GM18508 (cell line): ENCODE data around the gene RCSD1.
"Not testable (repeated sequence)": the region's sequence is repeated elsewhere in the genome, so short reads cannot be mapped to it uniquely, and the experiment has no call there.

Experiments used
- ATAC-seq: cut with Tn5 transposase; IDR thresholded peaks from one replicate; pipeline ENCODE4 v1.9.1; 2021; ENCODE audit warnings: moderate number of reproducible peaks; ENCODE audit not compliant: insufficient read depth, unreplicated experiment

The RCSD1 gene

GRCh38 chr1:167710836-167711235 is 80.8 kb downstream of the RCSD1 start:
- no peak for ATAC-seq

DNA sequence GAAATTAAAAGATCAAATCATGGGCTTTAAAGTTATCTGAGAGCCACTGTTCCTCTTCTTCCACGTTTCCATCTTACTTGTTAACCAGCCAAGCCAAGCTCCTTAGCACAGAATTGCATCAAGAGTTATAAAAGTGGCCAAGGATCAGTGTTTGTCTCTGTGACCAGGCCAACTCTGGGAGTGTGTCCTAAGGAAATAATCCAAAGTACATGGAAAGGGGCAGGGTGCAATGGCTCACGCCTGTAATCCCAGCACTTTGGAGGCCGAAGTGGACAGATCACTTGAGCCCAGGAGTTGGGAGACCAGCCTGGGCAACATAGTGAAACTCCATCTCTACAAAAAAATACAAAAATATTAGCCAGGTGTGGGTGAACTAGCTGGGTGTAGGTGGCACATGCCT is 81.8 kb downstream of the RCSD1 start:
- no peak for ATAC-seq

DNA sequence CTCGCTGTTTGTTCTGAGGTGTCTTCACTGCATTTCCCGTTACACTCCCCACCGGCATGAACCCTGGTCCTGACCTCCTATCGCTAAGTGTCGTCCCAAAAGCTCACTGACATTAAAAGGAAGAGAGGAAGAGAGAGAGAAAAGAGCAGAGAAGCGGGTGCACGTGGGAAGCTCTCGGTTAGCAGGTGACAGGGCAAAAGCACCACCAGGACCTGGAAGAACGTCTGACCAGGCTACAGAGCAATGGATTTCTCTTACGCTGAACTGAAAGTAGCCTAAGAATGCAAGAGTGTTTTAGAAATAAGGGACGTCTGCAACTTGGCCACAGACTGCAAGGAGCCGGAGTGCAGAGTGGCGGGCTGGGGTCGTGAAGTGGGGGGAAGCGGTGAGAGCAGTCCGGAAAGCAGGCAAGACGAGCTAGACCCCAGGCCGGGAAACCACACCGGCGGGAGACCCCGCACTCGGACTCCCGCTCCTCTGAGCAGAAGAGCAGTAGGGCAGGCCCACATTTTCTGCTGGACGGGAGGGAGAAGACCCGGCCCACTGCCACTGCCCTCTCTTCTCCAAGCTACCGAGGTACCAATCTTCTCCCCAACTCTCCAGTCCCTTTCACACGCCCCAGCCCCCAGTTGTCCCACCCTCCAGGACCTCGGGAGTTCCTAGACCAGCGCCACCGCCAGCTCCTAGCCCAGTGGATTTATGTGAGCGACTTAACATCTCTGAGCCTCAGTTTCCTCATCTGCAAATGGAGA is 83.5 kb downstream of the RCSD1 start:
- no peak for ATAC-seq

DNA sequence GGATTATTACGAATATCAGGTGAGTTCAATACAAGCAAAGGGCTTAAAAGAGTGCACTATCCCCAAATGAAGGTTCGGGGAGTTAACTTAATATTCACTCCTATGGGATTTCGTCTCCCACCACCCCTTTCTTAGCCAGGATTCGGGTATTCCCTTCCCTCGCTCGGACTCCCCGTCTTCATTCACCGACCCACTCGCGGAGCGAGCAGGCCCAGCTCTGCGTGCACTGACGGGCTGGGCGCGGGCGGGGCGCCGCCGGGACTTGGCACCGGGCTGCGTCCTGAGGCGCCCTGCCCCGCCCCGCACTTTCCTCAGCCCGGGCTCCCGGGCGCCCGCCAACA is 84.0 kb downstream of the RCSD1 start:
- peak; percentile 18 for ATAC-seq

GRCh38 chr1:167714439-167715156 is 84.6 kb downstream of the RCSD1 start:
- peak; percentile 30 for ATAC-seq

- ATAC-seq: peak; percentile 46
Observed at GRCh38 chr1:167715157-167715999, 85.3 kb downstream of the RCSD1 start.

GRCh38 chr1:167716000-167716271 is 85.9 kb downstream of the RCSD1 start:
- ATAC-seq: no peak

- no peak for ATAC-seq
Observed at GRCh38 chr1:167717351-167717750, 87.3 kb downstream of the RCSD1 start.

DNA sequence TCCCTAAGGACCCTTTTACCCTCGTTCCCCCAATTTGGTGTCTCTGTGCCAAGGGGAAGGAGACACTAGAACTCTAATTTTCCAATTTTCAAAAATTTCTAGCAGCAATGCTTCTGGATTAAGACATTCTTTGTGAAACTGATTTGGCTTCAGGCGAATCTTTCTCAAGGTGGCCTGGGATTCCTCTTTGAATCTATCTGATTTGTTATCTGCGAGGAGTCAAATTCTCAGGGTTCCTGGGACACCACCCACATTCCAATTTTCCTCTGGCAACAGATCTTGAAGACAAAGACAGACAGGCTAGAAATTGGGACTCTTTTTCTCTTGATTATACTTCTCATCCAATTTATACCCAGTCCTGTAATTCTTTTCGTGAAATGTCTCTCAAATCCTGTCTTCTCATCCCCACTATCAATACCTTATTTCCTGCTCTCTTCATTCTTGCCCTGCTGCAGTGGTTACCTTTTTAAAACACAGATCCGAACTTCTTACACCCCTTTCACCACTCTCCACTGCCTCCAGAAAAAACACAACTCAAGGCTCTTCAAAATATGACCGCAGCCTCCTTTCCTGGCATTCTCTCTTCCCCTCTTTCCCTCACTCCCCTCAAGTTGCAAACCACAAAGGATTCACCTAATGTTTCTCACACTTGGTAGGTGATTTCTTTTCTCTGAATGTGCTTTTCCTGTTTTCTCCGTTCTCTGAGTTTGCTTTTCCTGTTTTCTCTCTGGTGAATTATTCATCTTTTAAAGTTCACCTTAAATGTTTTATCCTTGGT is 89.1 kb downstream of the RCSD1 start:
- no peak for ATAC-seq

DNA sequence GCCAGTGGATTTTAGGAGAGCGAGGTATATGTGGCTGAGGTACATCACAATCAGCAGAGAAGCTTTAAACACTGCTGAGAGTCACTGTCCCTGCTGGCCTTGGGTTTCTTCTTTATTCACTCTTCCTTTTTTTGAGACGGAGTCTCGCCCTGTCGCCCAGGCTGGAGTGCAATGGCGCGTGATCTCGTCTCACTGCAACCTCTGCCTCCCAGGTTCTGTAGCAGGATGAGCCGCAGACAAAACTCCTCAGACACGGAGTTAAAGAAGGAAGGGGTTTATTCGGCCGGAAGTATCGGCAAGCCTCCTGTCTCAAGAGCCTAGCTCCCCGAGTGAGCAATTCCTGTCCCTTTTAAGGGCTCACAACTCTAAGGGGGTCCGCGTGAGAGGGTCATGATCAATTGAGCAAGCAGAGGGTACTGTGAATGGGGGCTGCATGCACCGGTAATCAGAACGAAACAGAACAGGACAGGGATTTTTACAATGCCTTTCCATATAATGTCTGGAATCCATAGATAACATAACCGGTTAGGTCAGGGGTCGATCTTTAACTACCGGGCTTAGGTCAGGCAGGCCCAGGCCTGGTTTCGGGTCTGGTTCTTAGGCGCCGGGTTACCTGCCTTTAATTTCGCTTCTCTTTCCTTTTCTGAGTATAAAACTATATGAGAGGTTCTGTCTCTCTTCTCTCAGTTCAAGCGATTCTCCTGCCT is 89.8 kb downstream of the RCSD1 start:
- ATAC-seq: not testable (repeated sequence)

- no peak for ATAC-seq
Observed at GRCh38 chr1:167720965-167721616, 91.1 kb downstream of the RCSD1 start.

DNA sequence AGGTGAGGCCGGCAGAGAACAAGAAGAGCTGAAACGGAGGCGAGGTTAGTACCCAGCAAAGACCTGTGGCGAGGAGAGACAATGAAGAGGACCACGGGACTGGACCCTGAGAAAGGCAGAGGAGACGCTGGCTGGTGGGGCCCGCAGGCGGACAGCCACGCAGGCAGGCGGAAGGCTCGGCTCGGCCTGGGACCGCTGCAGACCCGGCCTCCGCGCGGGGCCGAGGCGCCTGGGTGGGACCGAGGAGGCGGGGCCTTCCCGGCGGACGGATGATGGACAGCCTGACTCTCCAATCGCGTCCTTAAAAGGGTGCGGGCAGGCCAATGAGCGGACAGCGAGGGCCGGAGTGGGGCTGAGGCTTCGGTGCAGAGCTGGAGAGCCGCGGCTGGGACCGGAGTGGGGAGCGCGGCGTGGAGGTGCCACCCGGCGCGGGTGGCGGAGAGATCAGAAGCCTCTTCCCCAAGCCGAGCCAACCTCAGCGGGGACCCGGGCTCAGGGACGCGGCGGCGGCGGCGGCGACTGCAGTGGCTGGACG is 91.7 kb downstream of the RCSD1 start, which contains the start of gene MPZL1:
MPZL1 (plus strand) TSS at position 366 of the 535 bp plus-strand sequence. CDS start 170 bp downstream, outside the sequence.
- ATAC-seq: peak; percentile 78

- peak; percentile 7 for ATAC-seq
Observed at GRCh38 chr1:167722152-167722869, 92.3 kb downstream of the RCSD1 start.

DNA sequence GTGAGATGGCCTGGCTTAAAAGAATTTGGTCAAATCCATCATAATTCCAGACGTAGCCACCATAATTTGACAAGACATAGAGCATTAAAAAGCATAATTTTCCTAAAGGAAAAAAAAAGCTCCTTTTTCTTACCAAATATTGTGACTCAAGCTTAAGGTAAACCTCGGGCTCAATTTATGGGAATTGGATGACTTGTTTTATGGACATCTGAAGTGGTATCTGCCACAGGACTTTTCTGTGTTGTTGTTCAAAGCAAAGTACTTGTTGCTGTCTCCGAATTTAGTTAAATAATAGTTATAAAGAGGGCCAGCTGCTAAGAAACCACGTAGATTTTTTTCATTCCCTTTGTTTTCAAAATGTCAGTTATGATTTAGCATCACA is 92.8 kb downstream of the RCSD1 start:
- no peak for ATAC-seq

DNA sequence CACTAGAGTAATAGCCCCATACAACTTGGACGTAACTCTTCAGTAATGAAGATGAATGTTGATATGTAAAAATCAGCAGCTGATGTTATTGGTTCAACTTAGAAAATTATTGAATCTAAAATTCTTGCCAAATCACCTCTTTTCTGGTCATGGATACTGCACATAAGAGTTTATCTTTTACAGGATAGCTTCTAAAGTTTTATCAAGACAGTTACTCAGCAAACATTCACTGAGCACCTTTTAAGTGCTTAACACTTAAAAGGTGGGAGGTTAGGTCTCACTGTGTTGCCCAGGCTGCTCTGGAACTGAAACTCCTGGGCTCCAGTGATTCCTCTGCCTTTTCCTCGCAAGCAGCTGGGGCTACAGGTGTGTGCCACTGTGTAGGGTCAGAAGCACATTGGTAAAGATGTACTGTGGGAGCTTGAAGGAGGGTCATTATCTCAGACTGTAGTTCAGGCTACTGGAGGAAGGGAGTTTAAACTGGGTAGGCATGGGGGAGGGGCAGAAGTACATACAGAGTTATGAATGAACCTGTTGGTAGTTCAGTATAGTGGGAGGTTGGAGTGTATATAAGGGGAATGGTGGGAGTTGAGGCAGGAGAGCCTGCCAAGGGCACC is 93.8 kb downstream of the RCSD1 start:
- ATAC-seq: no peak

DNA sequence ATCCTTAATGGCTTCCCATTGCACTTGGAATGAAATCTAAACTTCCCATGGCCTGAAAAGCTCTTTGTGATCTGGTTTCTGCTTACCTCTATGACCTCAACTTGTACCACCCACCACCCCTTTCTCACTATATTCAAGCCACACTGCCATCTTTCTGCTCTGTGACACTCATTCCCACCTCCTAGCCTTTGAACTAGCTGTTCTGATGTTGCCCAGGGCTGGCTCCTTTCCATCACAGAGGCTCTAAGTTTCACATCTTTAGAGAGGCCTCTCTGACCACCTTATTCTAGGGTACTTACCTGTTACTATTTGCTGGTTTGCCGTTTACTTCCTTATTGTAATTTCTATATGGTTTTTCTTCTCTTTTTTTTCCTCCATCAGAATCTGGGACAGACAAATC is 96.0 kb downstream of the RCSD1 start:
- no peak for ATAC-seq

- no peak for ATAC-seq
Observed at GRCh38 chr1:167728818-167729410, 98.9 kb downstream of the RCSD1 start.

DNA sequence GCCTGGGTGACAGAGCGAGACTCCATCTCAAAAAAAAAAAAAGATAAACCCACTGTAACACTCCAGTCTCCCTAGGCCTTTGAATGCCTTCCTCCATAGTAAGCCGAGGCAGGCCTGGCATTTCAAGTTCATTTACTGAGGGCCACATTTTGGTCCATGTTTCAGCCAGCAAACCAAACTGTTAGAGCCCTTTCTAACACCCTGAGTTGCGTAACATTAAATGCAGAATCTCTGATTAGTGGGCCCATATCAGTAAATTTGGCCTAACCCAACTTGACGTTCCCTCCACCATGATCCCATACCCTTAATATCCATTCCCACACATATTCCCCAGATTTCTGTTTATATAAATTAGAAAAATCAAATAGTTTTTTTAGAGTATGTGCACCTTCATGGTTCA is 104.2 kb downstream of the RCSD1 start:
- ATAC-seq: no peak
